Erythroblast (primary cell): ENCODE results near the gene ATP2A1.

Experiments
- GATA1 ChIP-seq: IDR thresholded peaks from 2 replicates; pipeline ENCODE4 v1.6.1; 2011; ENCODE audit warnings: low read depth, mild to moderate bottlenecking, control low read depth, low read length, moderate library complexity
- POLR2A ChIP-seq: IDR thresholded peaks from 2 replicates; pipeline ENCODE4 v1.6.1; 2011; ENCODE audit warnings: mild to moderate bottlenecking, low read length

DNA sequence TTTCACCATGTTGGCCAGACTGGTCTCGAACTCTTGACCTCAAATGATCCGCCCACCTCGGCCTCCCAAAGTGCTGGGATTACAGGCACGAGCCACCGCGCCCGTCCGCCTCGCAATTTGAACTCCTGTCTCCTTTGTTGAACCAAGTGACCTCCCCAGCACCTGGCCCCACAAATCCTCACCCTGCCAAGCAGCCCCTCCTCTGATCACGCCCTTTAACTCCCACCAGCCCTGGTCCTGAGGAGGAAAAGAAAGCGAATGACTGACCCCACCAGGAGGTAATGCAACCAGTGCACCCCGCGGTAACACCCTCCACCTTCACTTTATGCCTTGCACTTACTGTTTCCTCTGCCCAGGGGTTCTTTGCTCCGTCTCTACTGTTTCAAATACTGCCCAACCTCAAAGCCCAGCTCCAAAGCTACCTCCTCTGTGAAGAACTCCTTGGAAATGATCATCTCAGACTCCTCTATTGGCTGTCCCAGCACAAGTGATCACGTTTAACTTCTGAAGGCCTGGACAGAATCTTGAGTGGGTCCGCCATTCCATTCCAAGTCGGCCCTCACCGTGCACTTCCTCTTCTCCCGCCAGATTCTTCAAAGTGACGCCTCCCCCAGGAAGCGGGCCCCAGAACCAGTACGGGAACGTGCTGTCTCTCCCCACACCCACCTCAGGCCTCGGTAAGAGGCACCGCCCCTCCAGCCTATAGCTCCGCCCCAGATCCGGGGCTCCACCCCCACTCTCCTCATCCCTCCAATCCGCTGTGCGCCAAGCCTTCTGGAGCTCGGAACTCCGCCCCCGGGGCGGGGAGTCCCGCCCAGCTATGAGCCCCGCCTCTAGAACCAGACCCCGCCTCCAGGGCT, 57.9 kb downstream of the ATP2A1 start:
- TF ChIP-seq POLR2A (no peak), GATA1 (no peak)
